HG03521 (cell line): ENCODE measurements around the gene GSTM4.

Experiments used
- ATAC-seq: cut with Tn5 transposase; IDR thresholded peaks from one replicate; pipeline ENCODE4 v1.9.1; 2021; ENCODE audit warnings: mild to moderate bottlenecking, moderate library complexity; ENCODE audit not compliant: unreplicated experiment

Gene GSTM4

DNA sequence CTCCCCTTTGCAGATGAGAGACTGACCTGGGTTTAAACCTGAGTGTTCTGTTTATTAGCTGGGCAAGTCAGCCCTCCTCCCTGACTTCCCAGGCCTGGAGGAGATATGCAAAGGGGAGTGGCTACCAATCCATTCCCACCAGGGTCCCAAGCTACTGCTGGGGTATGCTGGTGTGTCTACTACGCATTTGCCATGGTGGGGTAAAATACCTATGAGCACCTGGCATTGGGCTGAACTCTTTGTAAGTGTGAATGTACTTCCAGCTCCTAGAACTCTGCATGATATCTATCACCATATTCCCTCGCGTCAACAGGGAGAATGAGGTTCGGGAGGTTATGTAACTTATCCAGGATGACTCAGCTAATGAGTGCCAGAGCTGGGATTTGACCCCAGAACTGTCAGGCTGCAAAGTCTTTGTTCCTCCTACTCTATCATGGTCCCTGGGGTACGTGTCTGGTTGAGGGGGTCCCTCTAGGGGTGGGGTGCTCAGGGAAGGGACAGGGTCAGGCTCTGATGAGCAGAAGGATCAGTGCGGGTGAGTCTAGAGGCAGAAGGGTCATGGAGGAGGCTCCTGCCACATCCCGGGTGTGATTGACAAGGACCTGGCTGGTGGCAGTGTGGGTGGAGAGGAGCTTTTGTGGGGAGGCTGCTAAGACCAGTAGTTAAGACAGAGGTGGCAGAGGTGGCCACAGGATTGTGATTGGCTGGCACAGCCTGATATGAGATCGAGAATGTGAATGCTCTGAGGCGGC lies 19.5 kb upstream of the GSTM4 start:
- ATAC-seq, result no peak

DNA sequence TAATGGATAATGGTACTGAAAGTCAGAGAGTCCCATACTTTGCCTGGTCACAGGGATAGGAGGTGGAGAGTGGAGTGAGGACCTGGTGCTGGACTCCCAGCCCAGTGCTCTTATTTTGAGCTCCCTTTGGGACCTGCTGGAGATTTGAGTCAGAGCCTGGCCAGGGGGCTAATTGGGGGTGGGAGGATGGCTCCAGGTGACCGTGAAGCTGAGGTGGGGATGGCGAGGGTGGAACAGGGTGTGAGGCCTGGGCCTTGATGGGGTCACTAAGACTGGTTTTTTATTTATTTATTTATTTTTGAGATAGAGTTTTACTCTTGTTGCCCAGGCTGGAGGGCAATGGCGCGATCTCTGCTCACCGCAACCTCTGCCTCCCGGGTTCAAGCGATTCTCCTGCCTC lies 18.5 kb upstream of the GSTM4 start:
- ATAC-seq, result no peak

DNA sequence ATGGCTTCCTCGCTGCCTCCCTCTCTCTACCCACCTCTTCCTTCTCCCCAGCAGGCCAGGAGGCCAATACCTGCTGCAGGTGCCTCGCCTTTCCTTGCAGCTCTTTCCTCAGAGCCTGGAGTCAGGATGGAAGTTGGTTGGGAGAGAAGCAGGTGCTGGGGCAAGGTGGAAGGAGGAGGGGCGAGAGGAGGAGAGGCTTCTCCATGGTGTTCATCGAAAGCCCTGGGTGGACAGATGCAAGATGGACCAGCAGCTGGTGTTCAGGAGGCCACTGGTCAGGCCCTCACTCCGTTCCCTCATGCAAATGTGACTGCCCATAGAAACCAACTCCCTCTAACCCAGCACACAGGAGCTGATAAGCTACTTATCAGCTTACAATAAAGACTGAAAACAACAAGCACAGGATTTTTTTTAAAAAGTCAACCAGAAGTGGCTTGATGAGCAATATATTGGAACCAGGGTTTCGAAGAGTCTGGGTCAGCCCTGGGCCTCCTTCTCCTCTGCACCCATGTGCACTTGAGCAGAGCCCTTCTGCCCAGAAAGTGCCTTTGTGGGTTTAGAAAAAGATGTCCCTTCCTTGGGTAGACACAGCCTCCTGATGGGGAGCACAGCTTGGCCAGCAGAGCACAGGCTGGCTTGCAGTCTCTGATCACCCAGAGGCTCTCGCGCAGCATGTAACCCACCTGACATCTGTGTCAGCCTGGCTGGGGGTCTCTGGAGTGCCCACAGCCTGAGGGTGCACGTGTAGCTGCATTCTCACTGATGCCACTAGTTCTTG lies 16.6 kb upstream of the GSTM4 start:
- ATAC-seq, result no peak

DNA sequence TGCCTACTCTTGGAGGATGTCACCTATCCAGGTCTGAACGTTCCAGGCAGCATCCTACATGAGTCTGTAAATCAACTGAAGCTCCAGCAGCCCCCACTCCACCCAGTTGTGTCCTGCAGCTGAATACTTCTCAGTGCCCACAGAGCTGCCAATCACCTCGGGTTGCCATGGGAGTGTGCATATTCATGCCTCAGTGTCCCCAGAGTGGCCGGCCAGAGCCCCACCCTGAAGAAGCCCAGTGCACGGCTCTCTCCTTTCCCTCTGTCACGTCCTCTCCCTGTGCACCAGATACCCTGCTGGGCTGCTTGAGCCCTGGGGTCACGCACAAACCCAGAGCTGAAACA lies 16.1 kb upstream of the GSTM4 start:
- no peak for ATAC-seq

DNA sequence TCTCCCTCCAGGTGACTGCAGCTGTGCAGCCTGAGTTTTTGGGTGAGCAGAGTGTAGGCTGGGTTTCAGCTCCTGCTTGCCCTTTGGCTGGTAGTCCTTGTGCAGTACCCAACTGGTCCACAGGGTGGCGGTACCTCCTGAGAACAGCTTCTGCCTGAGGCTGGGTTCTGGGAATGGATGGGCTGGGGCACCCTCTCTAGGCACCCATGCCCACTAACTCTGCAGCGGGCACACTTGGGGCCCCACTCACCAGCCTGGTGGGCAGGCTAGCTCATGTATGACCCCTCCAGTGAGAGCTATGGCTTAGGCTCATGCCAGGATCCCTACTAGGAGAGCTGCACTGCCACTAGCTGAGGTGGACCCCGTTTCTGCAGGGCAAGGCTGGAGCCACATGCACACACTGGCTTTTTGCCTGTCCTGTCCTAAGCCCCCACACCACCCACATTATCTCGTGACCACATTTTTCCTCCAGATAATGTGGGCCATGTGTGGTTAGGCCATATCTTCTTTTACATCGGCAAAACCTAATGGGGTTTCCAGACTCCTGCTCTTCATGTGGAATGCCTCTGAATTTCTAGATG lies 15.5 kb upstream of the GSTM4 start:
- no peak for ATAC-seq

DNA sequence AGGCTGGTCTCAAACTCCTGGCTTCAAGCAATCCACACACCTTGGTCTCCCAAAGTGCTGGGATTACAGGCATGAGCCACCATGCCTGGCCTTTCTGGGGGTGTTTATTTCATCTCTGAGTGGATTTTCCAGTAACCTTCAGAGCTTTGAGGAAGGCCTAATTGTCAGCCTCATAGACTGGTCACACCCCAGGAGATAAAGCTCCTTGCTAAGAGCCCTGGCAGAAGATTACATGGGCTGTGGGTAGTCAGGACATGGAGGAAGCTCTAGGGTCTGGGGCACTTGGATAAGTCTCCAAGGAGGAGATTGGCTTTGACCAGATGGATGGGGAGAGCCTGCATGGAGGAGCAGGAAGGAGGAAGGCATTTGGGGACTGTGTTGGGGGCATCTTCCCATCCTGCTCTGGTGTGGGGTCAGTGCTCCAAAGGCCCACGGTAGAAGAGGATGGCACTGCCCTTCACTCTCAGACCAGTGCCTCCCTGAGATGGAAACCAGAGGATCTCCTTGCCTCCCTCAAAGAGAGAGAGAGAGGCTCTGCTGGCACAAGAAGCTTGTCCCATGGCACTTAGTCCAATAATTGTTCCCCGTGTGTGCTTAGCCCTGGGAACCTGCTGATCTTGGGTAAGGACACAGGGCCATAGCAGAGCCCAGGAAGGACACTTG lies 14.7 kb upstream of the GSTM4 start:
- ATAC-seq, result no peak

DNA sequence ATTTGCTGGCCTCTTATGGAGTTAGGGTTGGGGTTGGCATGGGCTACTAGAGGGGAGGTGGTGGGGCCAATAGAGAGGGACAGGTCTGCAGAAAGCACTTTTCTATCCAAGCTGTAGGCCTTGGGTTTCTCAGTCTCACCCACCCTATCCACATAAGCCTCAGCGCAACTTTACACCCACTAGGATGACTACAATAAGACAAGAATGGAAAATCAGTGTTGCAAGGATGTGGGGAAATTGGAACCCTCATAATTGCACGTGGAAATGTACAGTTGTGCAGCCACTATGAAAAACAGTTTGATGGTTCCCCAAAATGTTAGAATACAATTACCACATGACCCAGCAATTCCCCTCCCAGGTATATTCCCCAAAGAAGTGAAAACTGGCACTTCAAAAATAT lies 14.0 kb upstream of the GSTM4 start:
- ATAC-seq, result no peak

DNA sequence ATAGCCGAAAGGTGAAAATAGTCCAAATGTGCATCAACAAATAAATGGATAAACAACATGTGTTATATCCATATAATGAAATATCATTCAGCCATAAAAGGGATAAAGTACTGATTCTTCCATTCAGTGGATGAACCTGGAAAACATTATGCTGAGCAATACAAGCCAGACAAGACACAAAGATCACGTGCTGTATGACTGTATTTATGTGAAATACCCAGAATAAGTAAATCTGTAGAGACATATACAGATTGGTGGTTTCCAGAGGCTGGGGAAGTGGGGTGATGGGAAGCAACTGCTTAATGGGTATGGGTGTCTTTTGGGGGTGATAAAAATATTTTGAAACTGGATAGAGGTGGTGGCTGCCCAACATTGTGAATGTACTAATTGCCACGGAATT lies 13.3 kb upstream of the GSTM4 start:
- ATAC-seq, result no peak

DNA sequence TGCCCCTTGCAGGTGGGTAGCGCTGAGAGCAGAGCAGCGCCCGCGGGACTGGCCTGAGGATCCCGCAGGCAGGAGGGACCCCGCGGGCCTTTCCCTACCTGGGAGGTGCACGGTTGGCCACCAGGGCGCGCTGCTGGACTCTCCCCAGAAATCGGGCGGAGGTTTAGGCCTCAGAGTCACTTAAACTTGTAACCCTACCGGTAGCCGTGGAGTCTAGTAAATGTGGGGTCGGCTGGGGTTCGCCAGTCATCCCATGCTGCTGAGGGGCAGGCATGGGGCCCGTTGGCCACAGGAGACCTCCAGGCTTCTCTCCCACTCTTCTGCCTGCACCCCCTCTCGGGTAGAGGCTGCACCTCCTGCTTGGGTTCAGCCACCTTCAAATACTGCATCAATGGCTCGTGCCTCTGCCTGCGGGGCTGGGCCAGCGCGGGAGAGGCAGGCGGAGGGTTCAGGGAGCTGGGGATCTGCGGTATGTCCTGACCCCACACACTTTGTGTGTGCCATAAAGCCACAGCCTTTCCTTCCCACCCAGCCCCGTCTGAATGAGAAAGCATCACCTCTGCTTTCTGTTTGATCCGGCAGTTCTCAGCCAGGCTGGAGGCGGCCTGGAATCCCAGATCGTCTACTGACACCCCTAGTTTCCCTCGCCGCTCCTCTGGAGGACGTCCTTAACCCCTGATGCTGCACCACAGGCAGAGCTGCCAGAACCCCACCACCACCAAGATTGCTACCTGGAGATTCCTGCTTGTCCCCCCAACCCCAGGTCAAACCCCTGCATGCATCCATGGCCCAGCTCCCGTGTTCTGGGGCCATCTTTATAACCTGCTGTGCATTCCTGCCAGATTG lies 12.3 kb upstream of the GSTM4 start:
- peak; percentile 83 for ATAC-seq

DNA sequence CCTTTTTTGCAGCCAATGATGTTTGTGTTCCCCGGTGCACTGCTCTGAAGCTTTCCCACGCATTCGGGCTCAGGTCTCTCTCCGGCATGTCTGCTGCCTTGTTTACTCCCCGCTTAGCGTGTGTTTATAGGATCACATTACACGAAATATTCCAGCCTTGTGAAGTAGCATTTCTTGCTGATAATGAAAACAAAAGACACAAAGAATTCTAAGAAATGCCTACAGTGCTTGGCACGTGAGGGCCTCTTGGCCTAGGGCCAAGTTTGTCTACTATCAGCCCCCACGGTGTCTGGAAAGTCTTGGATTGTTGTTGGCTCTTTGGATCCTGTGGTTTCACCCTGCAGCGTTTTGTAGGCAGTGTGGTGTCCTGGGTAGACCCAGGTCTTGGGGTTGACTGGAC lies 11.2 kb upstream of the GSTM4 start:
- ATAC-seq, result no peak

DNA sequence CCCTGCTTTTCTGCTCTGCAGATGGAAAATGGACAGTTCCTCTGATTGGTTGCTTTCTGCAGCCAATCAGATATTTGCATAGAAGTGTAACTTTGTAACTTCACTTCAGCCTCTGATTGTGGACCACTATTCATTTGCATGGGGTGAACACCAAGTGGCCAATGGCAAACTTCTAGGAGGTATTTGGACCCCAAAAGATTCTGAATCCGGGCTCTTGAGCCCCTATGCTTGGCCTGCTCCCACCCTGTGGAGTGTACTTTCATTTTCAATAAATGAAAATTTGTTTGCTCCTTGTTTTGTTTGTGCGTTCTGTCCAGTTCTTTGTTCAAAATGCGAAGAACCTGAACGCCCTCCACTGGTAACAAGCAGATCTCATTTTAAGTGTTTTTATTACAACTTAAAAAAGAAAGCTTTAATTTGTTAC lies 6.4 kb upstream of the GSTM4 start:
- ATAC-seq, result no peak

DNA sequence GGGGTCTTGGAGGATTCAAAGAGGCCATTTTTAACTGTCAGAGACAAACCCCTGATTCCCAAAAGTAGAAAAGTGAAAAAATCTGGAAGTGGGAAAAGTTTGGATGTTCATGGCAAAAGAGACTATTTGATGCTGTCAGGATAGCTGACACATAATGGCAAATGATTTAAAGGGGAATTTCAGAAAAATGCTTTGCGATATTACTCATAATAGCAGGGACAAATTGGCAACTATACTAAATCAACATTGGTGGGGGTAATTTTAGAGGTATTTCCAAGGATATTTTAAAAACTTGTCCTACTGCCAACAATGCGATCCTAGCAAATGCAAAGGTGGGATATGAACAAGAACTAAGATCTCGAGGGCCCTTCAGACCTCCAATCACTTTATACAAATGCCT lies 5.3 kb upstream of the GSTM4 start:
- ATAC-seq, result no peak

DNA sequence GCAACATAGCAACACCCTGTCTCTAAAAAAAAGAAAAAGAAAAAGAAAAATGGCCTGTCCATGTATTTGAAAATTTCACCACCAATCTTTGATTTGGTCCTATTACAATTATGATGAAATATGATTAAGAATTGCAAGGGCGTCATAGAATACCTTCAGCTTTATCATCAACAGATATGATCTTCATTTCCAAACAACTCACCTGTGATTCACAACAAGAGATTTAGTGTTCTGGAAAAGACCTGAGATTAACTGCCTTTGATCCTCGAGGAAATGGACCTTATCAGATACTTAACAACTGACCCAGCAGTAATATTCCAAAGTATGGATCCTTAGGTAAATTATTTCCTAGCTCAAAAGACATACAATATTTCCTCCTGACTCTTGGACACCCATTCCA lies 3.5 kb upstream of the GSTM4 start:
- ATAC-seq, result no peak

DNA sequence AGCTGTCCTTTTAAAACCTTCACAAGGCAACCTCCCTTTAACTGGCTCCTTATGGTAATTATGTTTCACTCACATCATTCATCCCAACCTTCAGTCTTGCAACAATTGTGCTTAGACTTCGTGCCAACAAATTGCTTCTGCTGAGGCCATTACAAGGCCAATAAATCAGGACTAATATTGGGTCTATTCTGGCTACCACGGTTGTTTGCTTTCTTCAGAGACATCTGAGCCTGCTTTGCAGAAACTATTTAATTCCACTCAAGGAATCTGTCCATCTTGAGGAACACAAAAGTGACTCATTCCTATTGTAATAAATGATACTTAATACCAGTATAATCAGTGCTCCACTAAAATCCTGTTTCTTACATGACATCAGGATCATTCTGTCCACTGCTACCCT lies 2.6 kb upstream of the GSTM4 start:
- no peak for ATAC-seq

DNA sequence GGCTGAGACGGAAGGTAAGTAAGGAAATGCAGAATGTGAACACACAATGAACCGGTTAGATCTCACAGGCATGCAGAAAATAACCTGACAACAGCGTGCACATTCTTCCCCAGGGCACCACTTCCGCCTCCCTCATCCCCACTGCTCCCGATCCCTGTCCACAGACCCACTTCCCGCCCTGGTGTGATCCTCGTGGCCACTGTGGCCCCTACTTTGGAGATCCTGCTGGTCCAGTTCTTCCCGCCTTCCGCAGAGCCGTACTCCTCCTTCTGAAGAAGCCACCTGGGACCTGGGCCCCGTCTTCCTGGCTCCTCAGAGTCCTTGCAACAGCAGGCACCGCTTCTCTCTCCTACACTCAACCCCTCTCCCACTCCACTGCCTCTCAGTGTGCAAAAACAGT lies 1.4 kb upstream of the GSTM4 start:
- no peak for ATAC-seq

DNA sequence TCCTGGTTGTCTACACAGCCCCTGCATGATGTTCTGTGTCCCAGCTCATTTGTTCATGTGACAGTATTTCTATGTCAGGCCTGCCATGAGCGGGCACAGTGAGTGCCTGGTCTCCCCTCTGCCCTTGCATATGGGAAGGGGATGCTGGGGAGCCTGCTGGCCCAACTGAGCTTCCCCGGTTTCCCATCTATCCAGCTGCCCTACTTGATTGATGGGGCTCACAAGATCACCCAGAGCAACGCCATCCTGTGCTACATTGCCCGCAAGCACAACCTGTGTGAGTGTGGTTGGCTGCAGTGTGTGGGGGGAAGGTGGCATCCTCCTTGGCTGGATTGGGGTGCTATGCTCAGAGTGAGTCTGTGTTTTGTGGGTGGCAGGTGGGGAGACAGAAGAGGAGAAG lies 1.5 kb downstream of the GSTM4 start:
- no peak for ATAC-seq

DNA sequence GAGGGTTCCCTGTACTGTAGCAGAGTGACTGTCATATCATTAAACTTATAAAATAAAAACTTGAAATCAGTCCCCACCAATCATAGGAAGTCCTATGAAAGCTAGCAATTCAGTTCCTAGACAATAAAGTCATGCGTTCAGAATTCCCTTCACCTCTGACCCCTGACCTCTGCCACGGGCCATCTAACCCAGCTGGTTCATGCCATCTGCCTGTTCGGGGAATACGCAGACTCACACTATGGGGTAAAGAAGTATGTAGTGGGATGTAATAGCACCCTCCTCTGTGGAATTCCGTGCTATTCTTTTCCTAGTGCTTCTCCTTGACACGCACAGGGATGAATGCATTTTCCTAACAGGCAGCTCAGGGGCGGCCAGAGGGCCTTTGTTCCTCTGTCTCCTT lies 2.1 kb downstream of the GSTM4 start:
- ATAC-seq, result no peak

DNA sequence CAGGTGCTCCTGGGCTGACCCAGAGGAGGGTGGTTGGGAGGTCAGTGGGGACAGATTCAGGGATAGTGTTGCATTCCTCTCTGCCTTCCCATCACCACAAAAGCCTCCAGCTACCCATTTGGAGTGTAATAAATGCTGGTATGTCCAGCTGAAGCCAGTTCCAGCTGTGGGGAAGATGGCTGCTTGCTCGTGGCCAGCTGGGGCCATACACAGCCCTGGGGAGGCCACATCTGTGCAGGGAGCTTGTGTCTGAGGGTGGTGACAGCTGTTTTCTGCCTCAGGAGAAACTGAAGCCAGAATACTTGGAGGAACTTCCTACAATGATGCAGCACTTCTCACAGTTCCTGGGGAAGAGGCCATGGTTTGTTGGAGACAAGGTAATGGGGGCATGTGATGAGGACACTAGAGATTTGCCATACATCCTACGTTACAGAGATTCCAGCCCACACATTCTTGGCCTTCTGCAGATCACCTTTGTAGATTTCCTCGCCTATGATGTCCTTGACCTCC lies 2.7 kb downstream of the GSTM4 start:
- ATAC-seq, result no peak

DNA sequence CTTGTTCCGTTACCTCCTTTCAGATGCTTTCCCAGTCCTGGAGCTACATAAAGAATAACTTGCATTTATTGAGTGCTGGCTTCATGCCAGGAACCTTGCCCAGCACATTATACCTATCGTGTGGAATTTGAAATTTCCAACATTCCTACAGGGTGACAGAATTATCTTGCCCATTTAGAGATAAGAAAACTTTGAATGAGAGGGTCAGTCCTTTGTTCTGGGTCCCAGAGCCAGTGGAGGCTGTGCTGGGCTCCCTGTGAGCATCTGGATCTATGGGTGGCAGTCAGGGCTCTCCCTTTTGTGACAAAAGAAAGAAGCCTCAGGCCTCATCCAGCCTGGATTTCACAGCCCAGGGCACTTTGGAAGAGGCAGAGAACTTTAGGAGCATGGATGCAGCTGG lies 3.2 kb downstream of the GSTM4 start:
- ATAC-seq, result no peak

DNA sequence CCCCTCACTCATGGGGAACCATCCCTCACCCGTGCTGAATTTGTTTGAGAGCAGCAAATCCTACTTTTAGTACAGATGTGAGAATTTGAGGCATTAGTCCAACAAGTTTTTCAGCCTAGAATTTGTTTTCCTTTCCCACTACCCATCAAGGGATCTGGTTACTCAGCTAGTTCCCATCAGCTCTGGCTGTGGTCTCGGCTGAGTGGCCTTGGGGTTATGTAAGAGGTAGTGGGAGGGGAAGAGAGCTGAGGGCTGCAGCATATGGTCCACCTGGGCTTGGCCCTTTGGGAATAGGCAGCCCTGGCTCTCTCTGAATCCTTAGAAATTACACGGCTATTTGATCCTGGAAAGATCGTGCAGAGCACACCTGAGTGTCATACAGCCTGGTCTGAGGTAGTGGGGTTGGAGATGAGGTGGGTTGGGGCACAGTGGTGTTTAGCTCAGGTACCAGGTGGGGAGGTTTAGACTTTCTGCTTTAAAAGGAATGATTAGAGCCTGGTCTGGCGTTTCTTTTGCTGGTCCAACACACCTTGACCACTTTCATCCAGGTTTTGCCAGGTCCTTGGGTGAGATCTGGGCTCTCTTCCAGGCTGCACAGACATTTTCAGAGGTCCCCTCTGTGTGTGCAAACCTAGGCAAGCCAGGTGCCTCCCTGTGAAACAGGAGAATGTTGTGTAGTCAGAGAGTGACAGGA lies 4.2 kb downstream of the GSTM4 start:
- ATAC-seq, result no peak
